ENCODE measurements around the gene ETNK1.

DNA sequence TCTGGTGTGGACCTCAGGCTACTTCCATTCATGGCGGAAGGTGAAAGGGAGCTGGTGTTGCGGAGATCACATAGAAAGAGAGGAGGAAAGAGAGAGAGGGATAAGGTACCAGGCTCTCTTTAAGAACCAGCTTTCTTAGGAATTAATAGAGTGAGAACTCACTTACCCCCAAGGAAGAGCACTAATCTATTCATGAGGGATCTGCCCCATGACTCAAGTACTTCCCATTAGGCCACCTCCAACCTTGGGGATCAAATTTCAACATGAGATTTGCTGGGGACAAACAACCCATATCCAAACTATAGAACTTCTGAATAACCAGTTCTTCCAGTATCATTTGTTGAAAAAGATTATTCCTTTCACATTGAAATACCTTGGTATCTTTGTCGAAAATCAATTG lies 46.6 kb upstream of the ETNK1 start:
- TF ChIP-seq POLR2AphosphoS5 (IDR thresholded peaks at IDR 0.05) = no peak
- TF ChIP-seq, protein P1, sequence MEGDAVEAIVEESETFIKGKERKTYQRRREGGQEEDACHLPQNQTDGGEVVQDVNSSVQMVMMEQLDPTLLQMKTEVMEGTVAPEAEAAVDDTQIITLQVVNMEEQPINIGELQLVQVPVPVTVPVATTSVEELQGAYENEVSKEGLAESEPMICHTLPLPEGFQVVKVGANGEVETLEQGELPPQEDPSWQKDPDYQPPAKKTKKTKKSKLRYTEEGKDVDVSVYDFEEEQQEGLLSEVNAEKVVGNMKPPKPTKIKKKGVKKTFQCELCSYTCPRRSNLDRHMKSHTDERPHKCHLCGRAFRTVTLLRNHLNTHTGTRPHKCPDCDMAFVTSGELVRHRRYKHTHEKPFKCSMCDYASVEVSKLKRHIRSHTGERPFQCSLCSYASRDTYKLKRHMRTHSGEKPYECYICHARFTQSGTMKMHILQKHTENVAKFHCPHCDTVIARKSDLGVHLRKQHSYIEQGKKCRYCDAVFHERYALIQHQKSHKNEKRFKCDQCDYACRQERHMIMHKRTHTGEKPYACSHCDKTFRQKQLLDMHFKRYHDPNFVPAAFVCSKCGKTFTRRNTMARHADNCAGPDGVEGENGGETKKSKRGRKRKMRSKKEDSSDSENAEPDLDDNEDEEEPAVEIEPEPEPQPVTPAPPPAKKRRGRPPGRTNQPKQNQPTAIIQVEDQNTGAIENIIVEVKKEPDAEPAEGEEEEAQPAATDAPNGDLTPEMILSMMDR (IDR thresholded peaks at IDR 0.05) = no peak
- TF ChIP-seq EP300 (IDR thresholded peaks at IDR 0.05) = no peak
- TF ChIP-seq POLR2A (IDR thresholded peaks at IDR 0.05) = no peak

Data from sigmoid colon (tissue), 4 donors.